ENCODE results near the gene DAPP1.

DNA sequence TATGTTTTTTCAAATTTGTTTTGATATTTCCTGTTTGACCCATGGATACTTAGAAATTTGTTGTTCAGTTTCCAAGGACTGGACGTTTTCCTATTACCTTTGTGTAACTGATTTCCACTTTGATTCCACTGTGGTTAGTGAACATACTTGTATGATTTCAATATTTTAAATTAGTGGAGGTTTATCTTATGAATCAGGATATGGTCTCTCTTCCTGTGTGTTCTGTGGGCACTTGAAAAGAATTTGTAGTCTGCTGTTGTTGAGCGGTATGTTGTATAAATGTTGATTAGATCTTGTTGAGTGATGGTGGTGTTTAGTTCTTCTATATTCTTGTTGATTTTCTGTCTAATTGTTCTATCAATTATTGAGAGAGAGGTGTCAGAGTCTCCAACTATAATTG is 98.8 kb downstream of the DAPP1 start:
- TF ChIP-seq, protein P1, sequence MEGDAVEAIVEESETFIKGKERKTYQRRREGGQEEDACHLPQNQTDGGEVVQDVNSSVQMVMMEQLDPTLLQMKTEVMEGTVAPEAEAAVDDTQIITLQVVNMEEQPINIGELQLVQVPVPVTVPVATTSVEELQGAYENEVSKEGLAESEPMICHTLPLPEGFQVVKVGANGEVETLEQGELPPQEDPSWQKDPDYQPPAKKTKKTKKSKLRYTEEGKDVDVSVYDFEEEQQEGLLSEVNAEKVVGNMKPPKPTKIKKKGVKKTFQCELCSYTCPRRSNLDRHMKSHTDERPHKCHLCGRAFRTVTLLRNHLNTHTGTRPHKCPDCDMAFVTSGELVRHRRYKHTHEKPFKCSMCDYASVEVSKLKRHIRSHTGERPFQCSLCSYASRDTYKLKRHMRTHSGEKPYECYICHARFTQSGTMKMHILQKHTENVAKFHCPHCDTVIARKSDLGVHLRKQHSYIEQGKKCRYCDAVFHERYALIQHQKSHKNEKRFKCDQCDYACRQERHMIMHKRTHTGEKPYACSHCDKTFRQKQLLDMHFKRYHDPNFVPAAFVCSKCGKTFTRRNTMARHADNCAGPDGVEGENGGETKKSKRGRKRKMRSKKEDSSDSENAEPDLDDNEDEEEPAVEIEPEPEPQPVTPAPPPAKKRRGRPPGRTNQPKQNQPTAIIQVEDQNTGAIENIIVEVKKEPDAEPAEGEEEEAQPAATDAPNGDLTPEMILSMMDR (conservative IDR thresholded peaks at IDR 0.05) = no peak
- TF ChIP-seq EZH2 (IDR thresholded peaks at IDR 0.05; ENCODE audit: low read depth) = no peak

Measured in PC-9 (cell line).